Stimulated activated CD4-positive, alpha-beta T cell treated with anti-CD3 and anti-CD28 coated beads, Interleukin-12 subunit alpha, Interleukin-12 subunit beta, amount 100 ng/mL, for 24 hours (primary cell): ENCODE measurements around the gene ZNF10.

Experiments
- DNase-seq, 2 experiments: peaks; one replicate each; pipeline ENCODE4 v3.0.0-alpha.2; 2020; ENCODE audit warnings: low read depth in 2 of 2

ZNF10 gene

GRCh38 chr12:133130038-133130807, at the start of gene ZNF10, which contains the start of gene ZNF891:
ZNF10 (plus strand) TSS chr12:133130627; CDS start chr12:133144493, 13,866 bp downstream.
ZNF891 (minus strand) TSS chr12:133130274; CDS start chr12:133121918, 8,356 bp downstream.
- DNase-seq, result peak; percentile 92 to 93

- DNase-seq, result no peak
These were observed 49.2 kb upstream of the ZNF10 start for GRCh38 chr12:133081159-133081780.

GRCh38 chr12:133083345-133083744, 47.1 kb upstream of the ZNF10 start:
- DNase-seq, result no peak

GRCh38 chr12:133105620-133106019, 24.8 kb upstream of the ZNF10 start:
- DNase-seq, result no peak

- DNase-seq, result no peak
These were observed 24.2 kb upstream of the ZNF10 start for GRCh38 chr12:133106253-133106652.

- no peak for DNase-seq
These were observed 23.3 kb upstream of the ZNF10 start for GRCh38 chr12:133107121-133107520.

- no peak for DNase-seq
These were observed 22.3 kb upstream of the ZNF10 start for GRCh38 chr12:133108150-133108549.

GRCh38 chr12:133120385-133121191, 9.8 kb upstream of the ZNF10 start:
- DNase-seq, result no peak

GRCh38 chr12:133124674-133125073, 5.8 kb upstream of the ZNF10 start:
- no peak for DNase-seq

GRCh38 chr12:133129368-133130037, 924 bp upstream of the ZNF10 start:
- DNase-seq, result peak in 1 of 2 experiments; percentile 3

- peak in 1 of 2 experiments; percentile 17 for DNase-seq
These were observed 341 bp downstream of the ZNF10 start for GRCh38 chr12:133130808-133131128.

GRCh38 chr12:133135747-133136146, 5.3 kb downstream of the ZNF10 start:
- no peak for DNase-seq

- DNase-seq, result no peak
These were observed 15.6 kb downstream of the ZNF10 start for GRCh38 chr12:133145981-133146380.

GRCh38 chr12:133156125-133156690, 25.8 kb downstream of the ZNF10 start:
- DNase-seq, result no peak

- no peak for DNase-seq
These were observed 35.3 kb downstream of the ZNF10 start for GRCh38 chr12:133165776-133166175.

- no peak for DNase-seq
These were observed 42.1 kb downstream of the ZNF10 start for GRCh38 chr12:133172491-133172890.

- no peak for DNase-seq
These were observed 44.5 kb downstream of the ZNF10 start for GRCh38 chr12:133174901-133175300.

GRCh38 chr12:133180669-133181068, 50.2 kb downstream of the ZNF10 start:
- DNase-seq, result no peak

- peak; percentile 79 to 84 for DNase-seq
These were observed 51.0 kb downstream of the ZNF10 start, which contains the start of gene ZNF268 for GRCh38 chr12:133181238-133181959. ZNF268 (plus strand) TSS chr12:133181495; CDS start chr12:133181998, 503 bp downstream.

- no peak for DNase-seq
These were observed 59.7 kb downstream of the ZNF10 start for GRCh38 chr12:133190176-133190575.

GRCh38 chr12:133192847-133193246, 62.4 kb downstream of the ZNF10 start:
- DNase-seq, result no peak
